GM13977 (cell line): ENCODE measurements around the gene TMEM238.

Experiments used
- DNase-seq: peaks from one replicate; pipeline ENCODE4 v3.0.0; 2012; ENCODE audit warnings: low spot score
- CTCF ChIP-seq: IDR thresholded peaks from 2 replicates; pipeline ENCODE4 v1.5.1; 2012; ENCODE audit warnings: mild to moderate bottlenecking, control low read depth; ENCODE audit not compliant: insufficient read depth; ENCODE audit errors: extremely low read depth, missing control alignments
- in situ Hi-C: fragments of 300-500 bp; cut with MboI; formaldehyde crosslinking; loops from one replicate; pipeline ENCODE4 v1.12.0; 2022; ENCODE audit warnings: low sequenced_read_pairs, low pct_unique_long_range_greater_than_20kb, mixed read lengths, inconsistent platforms; ENCODE audit not compliant: unreplicated experiment

TMEM238 gene

GRCh38 chr19:55373993-55374757 lies 9.9 kb downstream of the TMEM238 start:
- TF ChIP-seq CTCF = no peak
- in situ Hi-C loops = no loop called here
- no peak for DNase-seq

GRCh38 chr19:55373306-55373992 lies 10.6 kb downstream of the TMEM238 start:
- TF ChIP-seq CTCF = no peak
- no peak for DNase-seq
- in situ Hi-C loops = no loop called here

- in situ Hi-C loops = no loop called here
- no peak for DNase-seq
- no peak for TF ChIP-seq CTCF
These were observed 11.6 kb downstream of the TMEM238 start for GRCh38 chr19:55372316-55373081.

- in situ Hi-C loops = no loop called here
- no peak for TF ChIP-seq CTCF
- no peak for DNase-seq
These were observed 13.6 kb downstream of the TMEM238 start, which contains the start of gene IL11 for GRCh38 chr19:55370305-55370988. Gene IL11, minus strand, starts transcription at chr19:55370463. Its CDS starts 153 bp downstream, at chr19:55370310.

GRCh38 chr19:55369653-55370304 lies 14.3 kb downstream of the TMEM238 start:
- TF ChIP-seq CTCF = no peak
- DNase-seq = peak; percentile 84
- in situ Hi-C loops = no loop called here
